Fibroblast of skin of right biceps (primary cell): Measurements from ENCODE around the gene HOXA9.

ENCODE experiments used
- DNase-seq: peaks from one replicate; pipeline ENCODE4 v3.0.0-alpha.2; 2013

HOXA9 gene

DNA sequence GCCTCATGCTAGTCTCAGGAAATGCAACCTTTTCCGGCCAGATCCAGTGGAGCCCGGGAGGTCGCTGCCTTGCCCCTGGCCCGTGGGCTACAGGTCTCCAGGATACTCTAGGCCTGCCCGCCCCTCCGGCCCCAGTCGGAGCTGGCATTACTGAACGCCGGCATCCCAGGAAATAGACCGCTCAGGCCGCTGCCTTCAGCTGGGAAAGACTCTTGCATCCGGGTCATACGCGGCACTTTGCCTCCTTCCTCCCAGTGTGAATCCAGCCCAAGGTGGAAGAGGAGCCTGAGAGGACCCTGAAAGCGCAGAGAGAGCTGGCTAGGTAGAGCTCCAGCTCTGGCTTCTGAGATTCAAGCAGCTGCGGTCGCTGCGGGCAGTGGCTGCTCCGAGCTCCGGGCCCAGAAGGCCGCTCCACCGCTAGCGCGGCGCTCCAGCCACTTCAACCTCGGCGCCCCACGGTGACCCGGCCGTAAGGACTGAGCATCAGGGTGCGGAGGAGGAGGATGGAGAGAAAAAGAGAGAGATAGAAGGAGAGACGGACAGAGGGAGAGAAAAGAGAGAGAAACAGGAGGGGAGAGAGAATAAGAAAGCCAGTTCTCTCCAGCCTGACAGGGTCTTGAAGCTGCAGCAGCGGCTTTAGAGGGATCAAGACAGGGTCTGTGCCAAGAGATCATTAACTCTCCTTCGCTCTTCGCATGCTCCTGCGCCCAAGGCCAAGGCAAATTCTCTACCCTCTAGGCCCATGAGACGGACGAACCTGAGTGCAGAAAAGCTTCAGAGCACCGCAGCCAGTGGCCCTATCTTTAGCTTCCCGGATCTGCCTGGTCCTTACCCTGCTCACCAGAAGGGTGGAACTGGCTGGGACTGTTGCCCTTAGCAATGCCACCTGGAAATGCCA lies 10.5 kb upstream of the HOXA9 start:
- DNase-seq = no peak

DNA sequence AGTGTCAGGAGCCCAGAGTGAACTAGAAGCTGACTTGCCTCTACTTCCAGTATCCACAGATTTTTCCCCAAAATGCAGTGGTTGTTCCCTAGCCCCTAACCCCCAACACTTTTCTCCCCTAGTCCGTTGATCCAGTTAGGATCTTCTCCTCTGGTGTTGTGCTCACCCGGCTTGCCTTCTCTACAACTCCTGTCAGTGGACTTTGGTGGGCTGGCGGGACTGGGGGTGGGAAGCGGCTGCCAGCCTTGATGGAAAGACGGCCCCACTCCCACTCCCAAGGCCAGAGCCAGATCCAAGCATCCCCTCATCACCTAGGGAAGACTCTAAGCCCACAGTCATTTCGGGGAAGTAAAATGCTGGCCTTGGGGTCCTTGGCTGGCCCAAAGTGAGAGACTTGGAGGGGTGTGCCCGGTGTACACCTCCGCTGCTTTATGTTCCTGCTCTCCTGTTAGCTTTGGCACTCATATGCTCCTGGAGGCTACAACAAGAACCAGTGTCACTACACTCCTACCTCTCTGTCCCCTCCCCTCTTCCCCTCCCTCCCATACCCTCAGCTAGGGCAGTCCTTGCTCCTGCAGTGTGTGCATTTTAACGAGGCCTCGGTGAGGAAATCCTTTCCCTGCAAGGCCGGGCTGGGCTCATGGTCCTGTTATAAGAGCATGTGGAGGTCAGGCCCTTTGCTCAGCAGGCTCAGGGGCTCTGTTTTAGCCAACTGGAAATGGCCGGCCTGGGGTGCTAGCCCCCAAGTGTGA lies 9.7 kb upstream of the HOXA9 start:
- no peak for DNase-seq

DNA sequence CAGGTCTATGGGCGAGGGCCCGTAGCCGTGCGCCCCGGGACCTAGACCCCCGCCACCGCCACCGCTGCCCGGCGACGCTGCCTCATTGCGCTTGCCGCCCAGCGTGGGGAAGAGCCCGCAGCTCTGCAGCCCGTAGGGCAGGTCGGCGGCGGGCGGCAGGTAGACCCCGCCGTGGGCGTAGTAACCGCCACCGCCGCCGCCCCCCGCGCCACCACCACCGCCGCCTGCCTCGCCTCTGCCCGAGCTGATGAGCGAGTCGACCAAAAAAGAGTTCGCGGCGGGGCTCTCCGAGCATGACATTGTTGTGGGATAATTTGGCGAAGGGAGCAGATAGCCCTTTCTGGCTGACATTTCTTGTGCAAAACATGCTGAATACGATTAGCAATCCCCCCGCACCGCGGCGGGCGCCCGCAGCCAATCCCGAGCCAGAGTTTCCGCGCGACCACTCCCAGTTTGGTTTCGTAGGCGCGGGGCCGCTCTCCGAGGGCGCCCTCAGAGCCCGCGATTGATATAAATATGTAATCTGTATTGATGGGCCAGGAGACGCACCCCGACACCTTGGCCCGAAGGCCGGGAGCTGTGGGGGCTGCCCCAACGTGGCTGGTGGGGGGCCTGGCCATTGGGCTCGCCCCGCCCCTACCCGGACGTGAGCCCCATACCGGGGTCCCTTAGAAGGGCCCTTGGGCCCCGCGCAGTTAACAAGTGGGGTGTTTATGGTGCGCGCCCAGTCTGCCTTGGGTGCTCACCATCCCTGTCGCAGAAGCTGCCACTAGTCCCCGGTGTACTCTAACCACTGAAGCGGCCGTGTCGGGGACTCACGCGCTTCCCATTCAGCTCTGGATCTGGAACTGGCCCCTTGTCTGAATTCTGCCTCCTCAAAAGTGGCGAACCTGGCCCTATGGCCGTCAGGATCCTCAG lies 8.9 kb upstream of the HOXA9 start, which contains the start of gene HOXA10:
Gene HOXA10, minus strand, starts transcription at position 365 of the 918 bp plus-strand sequence. Its CDS starts 14 bp downstream, at position 351.
- peak; percentile 67 for DNase-seq

DNA sequence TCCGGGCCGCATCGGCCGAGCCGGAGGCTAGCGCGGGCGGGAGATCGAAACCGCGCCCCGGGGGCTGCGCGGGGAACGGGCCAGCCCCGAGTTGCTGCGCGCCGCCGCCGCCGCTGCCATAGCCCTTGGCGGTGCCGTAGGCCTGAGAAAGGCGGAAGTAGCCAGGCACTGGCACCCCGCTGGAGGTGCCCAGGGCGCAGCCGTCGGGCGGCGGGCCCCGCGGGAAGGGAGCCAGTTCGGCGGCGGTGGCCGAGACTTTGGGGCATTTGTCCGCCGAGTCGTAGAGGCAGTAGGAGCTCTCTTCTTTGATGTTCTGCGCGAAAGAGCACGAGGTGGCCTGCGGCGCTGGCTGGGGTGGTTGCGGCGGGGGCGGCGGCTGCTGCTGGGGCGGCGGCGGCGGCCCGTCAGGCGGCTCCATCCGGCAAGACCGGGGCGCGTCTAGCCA lies 8.2 kb upstream of the HOXA9 start:
- no peak for DNase-seq

DNA sequence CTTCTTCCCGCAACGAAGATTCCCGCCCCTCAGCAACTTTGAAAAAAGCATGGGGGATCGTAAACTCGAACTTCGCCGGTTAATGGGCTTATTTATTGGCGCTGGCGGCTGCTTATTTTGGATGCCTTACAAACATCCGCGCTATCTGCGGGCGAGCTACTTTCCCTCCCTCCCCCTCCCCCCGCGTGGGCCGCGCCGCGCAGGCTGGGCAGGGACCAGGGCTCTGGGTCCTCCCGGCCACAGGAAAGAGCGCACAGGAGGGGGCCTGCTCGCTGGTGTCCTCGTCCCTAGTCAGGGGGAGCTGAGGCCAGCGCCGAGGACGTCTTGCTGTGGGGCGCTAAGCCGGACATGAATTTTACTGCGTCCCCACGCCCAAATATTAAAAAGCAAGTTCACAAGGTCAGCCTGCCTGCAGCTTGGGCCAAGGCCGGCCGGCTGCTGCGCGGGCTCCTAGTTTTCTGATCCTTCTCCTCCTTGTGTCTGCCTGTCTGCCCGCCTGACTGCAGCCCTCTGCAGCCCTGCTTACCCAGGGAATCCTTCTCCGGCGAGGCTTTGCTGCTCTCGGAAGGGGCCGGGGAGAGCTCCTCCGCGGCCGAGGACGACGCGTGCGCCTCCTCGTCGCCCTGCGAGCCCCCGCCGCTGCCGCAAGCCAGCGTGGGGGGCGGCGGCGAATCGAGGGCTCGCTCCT lies 7.6 kb upstream of the HOXA9 start:
- DNase-seq = peak; percentile 76

DNA sequence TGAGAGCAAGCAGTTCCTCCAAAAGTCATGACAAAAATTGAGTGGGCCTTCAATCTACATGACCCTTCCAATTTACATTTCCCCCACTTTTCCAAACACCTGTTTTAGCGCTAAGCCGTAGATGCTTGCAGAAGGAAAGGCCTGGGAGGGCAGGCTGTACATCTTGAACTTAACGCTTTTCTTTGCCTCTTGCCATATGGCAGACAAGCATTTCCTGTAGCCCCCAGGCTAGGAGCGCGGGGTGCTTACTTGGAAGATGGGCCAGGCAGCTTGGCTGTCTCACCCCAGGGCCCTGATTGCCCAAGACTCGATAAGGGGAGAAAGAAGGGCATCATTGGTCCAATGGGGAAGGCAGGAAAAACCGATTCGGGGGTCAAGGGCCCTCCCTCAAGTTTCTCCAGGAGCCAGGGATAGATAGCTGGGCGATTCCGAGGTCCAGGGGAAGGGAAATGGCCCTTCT lies 7.0 kb upstream of the HOXA9 start:
- peak; percentile 38 for DNase-seq

DNA sequence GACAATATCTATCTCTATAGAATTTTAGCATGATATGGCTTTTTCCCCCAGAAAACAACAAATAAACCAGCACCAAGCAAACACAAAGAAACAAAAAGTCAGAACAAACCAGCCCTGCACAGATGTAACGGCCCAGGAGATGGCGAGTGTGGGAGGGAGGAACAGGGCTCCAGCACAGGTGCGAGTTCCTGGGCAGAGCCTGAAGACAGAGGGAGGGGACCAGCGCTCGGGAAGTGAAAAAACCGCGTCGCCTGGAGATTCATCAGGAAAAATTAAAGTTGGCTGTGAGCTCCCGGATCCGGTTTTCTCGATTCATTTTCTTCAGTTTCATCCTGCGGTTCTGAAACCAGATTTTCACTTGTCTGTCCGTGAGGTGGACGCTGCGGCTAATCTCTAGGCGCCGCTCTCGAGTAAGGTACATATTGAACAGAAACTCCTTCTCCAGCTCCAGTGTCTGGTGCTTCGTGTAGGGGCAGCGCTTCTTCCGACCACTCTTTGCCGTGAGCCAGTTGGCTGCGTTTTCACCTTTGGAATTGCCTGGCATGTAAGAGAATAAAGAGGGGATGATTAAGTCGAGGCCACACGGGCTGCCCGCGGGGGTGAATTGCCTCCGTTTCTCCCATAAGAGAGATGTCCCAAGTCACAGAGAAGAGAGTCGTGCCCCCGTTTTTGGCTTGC lies 6.4 kb upstream of the HOXA9 start:
- no peak for DNase-seq

DNA sequence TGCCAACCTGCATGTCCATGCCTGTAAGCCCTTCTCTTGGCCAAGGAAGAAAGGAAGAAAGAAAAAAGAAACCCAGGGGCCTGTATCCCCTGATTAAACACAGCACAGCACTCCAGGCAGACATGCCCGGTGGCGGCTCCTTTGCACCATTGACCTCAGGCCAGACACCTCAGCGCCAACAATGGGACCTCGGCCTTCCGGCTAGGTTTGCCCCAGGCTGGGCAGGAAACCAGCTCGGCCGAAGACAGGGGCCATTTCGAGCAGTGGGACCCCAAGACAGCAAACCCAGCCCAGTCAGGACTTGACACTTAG lies 5.9 kb upstream of the HOXA9 start:
- DNase-seq = no peak

DNA sequence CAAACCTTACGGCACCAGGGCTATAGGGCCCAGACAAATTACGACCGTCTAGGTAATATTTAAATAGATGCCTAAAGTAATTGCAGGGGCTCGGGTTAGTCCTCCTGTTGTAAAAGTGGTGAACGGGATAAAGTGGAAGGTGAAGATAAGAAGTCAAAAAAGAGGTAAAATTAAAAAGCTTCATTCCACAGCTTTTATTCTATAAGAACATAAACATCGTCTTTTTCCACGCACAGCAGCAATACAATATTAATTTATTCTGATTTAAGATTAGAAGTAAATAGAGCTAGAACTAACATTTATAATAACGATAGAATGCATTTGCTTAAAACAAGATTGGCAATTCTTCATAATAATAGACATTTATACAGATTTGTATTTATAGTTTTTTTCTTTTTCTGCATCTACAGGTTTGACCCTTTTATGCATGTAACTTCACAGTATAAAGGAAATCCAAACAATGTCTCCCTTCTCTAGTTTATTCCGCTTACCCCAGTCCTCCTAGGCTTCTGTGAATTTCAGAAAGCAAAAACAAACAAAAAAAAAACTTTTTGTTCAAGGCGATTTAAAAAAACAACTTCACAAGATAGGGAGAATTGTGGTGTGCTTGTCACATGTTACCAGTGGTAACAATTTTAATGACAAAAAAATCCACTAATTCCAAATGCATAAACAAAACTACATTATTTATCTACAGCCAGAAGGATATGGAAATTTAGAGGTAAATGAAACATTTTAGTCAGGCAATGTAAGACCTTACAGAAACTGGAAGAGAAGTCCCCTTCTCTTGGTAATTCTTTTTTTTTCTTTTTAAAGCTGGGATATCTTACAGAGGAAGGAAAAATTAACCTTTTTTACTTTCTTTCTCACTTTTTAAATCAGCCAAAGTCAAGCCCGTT lies 5.3 kb upstream of the HOXA9 start:
- no peak for DNase-seq

DNA sequence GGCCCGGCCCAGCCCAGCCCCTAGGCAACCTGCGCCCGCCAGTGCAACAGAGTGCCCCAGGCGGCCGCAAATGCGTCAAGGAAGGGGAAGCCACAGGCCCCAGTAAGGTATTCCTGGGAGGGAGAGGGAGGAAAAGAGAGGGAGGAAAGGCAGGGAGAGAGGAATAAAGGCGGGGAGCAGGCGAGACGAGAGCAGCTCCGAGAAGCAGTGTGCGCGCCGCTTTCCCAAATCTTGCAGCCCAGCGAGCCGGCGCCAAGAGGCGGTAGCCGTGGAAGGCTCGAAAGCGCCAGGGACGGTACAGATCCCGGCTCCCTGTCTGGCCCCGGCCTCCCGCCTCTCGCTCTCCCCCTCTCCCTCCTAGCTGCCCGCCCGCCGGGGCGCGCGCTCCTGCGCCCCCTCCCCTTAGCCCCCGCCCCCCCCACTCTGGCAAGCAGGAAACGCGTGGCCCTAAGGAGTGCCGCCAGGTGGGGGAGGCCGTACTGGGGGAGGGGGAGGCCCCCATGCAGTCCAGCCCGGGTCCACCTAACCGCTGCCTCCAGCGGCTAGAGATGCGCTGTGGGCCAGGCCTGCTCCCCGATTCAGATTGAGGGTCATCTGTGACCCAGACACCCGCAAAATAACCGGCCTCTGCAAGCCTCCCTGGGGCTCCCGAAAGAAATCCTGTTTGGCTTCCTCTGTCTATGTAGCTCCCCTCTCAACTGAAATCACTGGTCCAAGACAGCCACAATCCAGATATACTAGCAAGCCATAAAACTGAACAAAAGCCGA lies 4.5 kb upstream of the HOXA9 start:
- peak; percentile 68 for DNase-seq

DNA sequence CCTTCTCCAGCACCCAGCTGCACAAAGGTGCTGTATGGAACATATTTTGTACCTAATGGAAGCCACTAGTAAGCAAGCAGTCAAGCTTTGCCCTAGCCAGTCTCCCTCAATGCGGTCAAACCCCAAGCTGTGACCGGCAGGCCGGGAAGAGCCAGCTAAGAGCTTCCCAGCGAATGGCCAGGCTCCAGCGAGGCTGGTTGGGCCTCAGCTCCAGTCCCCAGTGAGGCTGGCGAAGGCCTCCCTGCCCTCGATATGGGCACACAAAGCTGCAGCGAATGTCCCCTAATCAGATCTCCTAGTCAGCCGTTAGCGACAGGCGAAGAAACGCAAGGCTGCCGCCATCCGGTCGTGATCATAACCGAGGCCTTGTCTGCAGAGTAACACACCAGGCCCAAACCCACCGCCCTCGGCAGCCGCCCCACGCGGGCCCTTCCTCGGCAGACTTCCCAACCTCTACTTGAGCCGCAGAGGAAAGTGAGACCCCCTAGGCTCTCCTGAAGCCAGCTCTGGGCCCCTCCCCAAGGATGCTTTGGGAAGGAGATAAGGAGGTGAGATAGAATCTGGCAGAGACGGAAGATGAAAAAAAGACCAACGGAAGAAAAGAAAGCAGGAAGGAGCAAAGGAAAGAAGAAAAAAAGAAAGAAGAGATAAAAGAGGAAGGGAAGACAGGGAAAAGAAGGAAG lies 3.1 kb upstream of the HOXA9 start:
- peak; percentile 79 for DNase-seq

DNA sequence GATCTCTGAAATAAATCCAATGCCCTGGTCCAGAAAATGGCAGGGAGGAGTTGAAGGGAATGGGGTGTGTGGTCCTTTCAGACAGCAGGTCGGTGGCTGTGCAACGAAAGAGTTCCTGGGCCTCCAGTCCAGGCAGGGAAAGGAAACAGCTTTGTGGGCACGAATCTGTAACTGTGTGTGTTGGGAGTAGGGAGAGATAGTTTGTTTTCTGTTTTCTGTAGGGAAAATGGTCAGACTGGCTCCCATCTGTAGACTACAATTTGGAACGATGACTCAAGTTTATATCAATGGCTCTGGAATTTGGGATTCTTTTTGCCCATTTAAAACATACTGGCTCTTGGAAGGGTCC lies 2.6 kb upstream of the HOXA9 start:
- DNase-seq = peak; percentile 76

DNA sequence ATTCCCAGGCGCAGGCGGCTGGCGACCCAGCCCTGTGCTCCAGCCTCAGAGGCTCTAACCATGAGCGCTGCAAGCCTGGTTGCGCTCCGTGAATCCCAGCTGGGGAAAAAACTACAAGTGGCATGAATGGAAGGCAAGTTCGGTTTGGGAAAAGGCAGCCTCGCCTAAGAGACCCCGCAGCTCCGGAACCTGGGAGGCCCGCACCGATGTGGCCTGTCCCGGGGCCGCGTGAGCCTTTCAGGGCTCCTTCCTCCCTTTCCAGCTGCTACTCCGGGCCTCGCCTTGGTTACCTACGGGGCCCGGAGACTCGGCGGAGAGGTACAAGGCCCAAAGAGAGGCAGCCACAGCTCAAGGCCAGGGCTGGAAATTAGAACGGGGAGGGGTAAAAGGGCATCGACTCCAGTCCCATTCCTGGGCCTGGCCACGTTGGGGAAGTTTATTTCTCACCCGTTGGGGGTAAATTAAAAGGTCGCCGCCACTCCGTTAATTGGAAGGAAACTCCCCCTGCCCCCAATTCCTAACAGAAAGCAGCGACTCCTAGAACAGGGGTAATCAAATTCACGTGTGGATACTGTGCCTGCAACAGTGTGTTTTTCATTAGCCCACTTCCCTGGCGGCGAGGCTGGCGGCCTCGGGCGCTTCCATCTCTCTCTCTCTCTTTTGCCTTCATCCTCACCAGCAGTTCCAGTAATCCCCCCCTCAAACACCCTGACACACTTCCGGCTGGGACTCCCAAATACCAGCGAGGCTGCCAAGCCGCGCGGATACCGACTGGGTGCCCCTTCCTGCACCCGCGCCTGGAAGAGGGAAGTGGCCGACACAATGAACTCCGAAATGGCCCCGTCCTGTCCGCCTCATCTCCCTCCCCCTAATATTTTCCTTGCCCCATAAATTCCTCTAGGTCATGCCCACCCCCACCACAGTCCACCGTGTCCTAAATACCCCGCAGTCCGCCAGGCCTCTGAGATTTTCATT lies 1.5 kb upstream of the HOXA9 start:
- peak; percentile 86 for DNase-seq

DNA sequence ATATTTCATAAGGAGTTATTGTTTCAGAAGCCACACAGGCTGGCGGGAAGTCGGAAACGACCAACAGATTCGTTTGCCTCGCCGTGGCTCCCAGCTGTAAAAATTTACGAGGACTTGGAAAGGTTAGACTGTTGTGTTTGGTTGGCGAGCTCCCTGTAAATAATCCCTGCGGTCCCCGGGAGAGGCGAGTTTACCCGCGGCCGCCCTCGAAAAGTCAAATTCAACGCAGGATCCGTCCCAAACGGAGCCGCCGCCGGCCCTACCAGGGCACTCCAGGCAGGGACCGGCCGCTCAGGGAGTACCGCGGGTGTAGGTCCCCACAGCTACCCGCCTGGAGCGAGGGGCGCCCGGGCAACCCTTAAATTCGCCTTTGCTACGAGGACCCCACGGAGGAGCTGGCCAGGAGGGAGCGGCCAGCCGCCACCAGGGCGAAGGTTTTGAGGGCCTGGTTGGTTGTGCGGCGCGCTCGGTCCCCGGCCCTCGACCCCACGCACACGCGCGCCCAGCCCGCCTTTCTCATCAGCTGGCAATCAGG lies 726 bp upstream of the HOXA9 start:
- DNase-seq = peak; percentile 58

DNA sequence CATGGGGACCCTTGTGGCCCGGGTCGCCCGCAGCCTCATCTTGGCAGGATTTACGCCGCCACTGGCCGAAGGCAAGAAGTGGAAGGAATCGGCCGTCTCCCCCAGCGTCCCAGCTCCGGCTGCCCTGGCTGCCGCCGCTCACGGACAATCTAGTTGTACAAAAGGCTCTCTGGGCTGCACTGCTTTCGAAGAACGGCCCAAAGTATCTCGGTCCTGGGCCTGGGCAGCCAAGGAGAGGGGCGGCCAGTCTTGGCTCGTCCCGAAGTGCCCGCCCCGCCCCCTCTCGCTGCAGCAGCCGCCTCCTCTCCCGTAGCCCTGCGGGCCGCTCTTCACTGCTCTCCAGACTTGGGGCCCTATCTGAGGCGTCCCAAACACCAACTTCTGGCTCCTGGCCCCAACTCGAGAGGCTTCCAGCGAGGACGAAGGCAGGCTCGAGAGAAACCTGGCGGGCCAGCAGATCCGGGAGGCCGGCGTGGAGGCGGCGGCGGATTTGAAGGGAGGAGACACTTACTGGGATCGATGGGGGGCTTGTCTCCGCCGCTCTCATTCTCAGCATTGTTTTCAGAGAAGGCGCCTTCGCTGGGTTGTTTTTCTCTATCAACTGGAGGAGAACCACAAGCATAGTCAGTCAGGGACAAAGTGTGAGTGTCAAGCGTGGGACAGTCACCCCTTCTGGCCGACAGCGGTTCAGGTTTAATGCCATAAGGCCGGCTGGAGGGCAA lies 809 bp downstream of the HOXA9 start:
- peak; percentile 44 for DNase-seq

DNA sequence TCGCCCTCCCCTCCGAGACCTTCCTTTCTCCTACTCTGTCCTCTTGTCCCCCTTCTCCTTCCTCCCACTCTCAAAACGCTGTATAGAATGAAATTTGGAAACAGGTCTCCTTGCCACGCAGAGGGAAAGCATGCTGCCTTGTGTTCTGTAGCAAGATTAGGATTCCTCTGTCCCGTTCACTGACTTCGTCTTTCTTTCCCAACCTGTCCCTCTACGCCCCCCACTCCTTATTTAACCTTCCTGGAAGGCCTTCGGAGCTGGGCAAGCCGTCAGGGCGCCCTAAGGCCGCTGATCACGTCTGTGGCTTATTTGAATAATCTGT lies 1.3 kb downstream of the HOXA9 start:
- no peak for DNase-seq
